Left ventricle myocardium inferior (tissue), 1 donor: Measurements from ENCODE around the gene NSRP1. TPM values are rescaled to one million over a fixed set of nuclear protein-coding genes. Genes with fewer than 3 reads are reported as not detected.
"Not testable (repeated sequence)": the region's sequence is repeated elsewhere in the genome, so short reads cannot be mapped to it uniquely, and the experiment has no call there.

Experiments used
- DNase-seq: peaks from one replicate; pipeline ENCODE4 v3.0.0-alpha.2; 2020
- H3K27ac ChIP-seq: fragments of 200-600 bp; replicated peaks from 2 replicates; pipeline ENCODE4 v1.8.0; 2021
- H3K27me3 ChIP-seq: fragments of 200-600 bp; 2 replicates; pipeline ENCODE4 v1.8.0; 2021; ENCODE audit warnings: low read depth
- H3K36me3 ChIP-seq: fragments of 200-600 bp; 2 replicates; pipeline ENCODE4 v1.8.0; 2021
- H3K4me1 ChIP-seq: fragments of 200-600 bp; 2 replicates; pipeline ENCODE4 v1.8.0; 2021
- H3K4me3 ChIP-seq: fragments of 200-600 bp; 2 replicates; pipeline ENCODE4 v1.8.0; 2021; ENCODE audit warnings: mild to moderate bottlenecking, moderate library complexity
- H3K9me3 ChIP-seq: fragments of 200-600 bp; replicated peaks from 2 replicates; pipeline ENCODE4 v1.8.0; 2021
- intact Hi-C: fragments of 100-400 bp; cut with micrococcal nuclease; formaldehyde crosslinking; loops from one replicate; pipeline ENCODE4 v1.11.0; 2022
- total RNA-seq: library from RNA; stranded (reverse); fragmentation: NEBNext Ultra II Directional; extraction: Animal tissue kit (Norgen Biotek cat#: 25700); gene quantifications from one replicate; pipeline ENCODE4 v1.2.1, GENCODE V29; 2021
- TF ChIP-seq, protein P1 (sequence below): fragments of 200-600 bp; IDR thresholded peaks from 2 replicates; pipeline ENCODE4 v1.8.0; 2021; ENCODE audit warnings: antibody characterized with exemption, mild to moderate bottlenecking, borderline replicate concordance
- donor health status: DM: no; HTN: yes; CAD: no; lungs with severe emphysema.

NSRP1 gene
- total RNA-seq, 1 donor from 2014 or later: 26.9 TPM

- no peaks in the 10 kb centered on the region for H3K9me3 ChIP-seq
- H3K4me1 ChIP-seq: no peaks in the 10 kb centered on the region
- TF ChIP-seq, protein P1, sequence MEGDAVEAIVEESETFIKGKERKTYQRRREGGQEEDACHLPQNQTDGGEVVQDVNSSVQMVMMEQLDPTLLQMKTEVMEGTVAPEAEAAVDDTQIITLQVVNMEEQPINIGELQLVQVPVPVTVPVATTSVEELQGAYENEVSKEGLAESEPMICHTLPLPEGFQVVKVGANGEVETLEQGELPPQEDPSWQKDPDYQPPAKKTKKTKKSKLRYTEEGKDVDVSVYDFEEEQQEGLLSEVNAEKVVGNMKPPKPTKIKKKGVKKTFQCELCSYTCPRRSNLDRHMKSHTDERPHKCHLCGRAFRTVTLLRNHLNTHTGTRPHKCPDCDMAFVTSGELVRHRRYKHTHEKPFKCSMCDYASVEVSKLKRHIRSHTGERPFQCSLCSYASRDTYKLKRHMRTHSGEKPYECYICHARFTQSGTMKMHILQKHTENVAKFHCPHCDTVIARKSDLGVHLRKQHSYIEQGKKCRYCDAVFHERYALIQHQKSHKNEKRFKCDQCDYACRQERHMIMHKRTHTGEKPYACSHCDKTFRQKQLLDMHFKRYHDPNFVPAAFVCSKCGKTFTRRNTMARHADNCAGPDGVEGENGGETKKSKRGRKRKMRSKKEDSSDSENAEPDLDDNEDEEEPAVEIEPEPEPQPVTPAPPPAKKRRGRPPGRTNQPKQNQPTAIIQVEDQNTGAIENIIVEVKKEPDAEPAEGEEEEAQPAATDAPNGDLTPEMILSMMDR: no peak
- H3K27me3 ChIP-seq: peaks cover 14% of the 10 kb centered on the region
- H3K36me3 ChIP-seq: no peaks in the 10 kb centered on the region
- no peak for DNase-seq
- no peak overlapping the region for H3K27ac ChIP-seq
- H3K4me3 ChIP-seq: no peak overlapping the region
- intact Hi-C loops: no loop called here
Observed at GRCh38 chr17:30225919-30226553, 109.4 kb downstream of the NSRP1 start.

- Histone ChIP-seq H3K4me1 (no peaks in the 10 kb centered on the region), H3K27me3 (peaks cover 14% of the 10 kb centered on the region), H3K9me3 (no peaks in the 10 kb centered on the region), H3K27ac (no peak overlapping the region), H3K36me3 (no peaks in the 10 kb centered on the region), H3K4me3 (no peak overlapping the region)
- TF ChIP-seq, protein P1: no peak
- intact Hi-C loops: no loop called here
- DNase-seq: no peak
Observed at GRCh38 chr17:30226878-30227277, 110.3 kb downstream of the NSRP1 start.

GRCh38 chr17:30228011-30228410 lies 111.4 kb downstream of the NSRP1 start:
- Histone ChIP-seq H3K9me3 (no peaks in the 10 kb centered on the region), H3K27ac (no peak overlapping the region)
- intact Hi-C loops: no loop called here

DNA sequence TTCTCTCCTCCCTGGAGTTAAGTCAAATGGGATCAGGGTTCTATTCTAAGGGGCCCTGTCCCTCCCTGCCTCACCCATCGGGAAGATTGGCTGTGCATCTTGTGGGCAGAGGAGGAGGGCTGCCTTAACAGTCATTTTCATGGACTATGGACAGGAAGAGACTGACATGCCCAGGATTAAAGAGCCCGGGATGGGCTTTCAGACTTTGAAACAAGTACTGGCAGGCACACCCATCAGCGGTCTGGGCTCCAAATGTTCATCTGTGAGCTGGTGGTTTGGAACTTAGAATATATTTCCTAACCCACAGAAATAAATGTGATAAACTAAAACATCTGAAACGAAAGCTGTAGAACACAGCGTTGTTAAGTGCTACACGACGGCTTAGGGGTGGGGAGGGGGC lies 112.4 kb downstream of the NSRP1 start:
- no peak overlapping the region for H3K4me3 ChIP-seq
- H3K27ac ChIP-seq: no peak overlapping the region
- intact Hi-C loops: no loop called here
- no peaks in the 10 kb centered on the region for H3K4me1 ChIP-seq
- DNase-seq: no peak
- no peaks in the 10 kb centered on the region for H3K9me3 ChIP-seq
- TF ChIP-seq, protein P1: no peak
- peaks cover 31% of the 10 kb centered on the region for H3K27me3 ChIP-seq
- H3K36me3 ChIP-seq: no peaks in the 10 kb centered on the region

More at GRCh38 chr17:30228011-30228410, 111.4 kb downstream of the NSRP1 start:
- no peak overlapping the region for H3K4me3 ChIP-seq
- peaks cover 21% of the 10 kb centered on the region for H3K27me3 ChIP-seq
- no peaks in the 10 kb centered on the region for H3K36me3 ChIP-seq
- no peak for DNase-seq
- TF ChIP-seq, protein P1: no peak
- no peaks in the 10 kb centered on the region for H3K4me1 ChIP-seq

- H3K36me3 ChIP-seq, H3K4me1 ChIP-seq, H3K27ac ChIP-seq, H3K9me3 ChIP-seq, H3K4me3 ChIP-seq, intact Hi-C loops, DNase-seq: not testable (repeated sequence)
- peaks cover 39% of the 10 kb centered on the region for H3K27me3 ChIP-seq
Observed at GRCh38 chr17:30230009-30230408, 113.4 kb downstream of the NSRP1 start.

DNA sequence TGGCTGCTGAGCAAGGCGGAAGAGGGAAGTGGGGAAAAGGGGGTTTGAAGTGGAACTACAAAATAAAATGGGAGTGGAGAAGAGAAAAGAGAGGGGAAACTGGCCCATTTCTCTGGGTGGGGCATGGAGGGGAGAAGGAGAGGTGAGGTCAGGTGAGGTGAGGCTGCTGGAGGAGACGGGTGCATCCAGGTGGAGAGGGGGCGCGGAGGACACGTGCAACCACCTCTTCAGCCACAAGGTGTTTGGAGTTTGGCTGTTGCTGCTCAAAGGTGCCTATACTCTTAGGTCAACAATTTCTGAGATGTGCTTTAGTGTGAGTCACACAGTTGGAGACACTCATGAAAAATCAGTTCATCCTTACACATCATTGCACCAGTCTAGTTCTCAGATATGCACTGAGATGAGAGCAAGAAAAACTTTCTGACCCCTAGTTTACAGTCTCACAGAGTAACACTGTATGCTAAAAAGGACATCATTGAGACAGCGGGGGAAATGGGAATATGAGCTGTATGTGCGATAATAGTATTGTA lies 114.0 kb downstream of the NSRP1 start:
- H3K36me3 ChIP-seq: no peaks in the 10 kb centered on the region
- no peak overlapping the region for H3K27ac ChIP-seq
- TF ChIP-seq, protein P1: no peak
- no peak for DNase-seq
- H3K4me3 ChIP-seq: no peak overlapping the region
- intact Hi-C loops: no loop called here
- no peaks in the 10 kb centered on the region for H3K9me3 ChIP-seq
- H3K27me3 ChIP-seq: peaks cover 45% of the 10 kb centered on the region
- H3K4me1 ChIP-seq: peaks cover 8% of the 10 kb centered on the region
